IPS-11a (cell line): ENCODE results near the gene ARHGAP12.
"Not testable (repeated sequence)": the region's sequence is repeated elsewhere in the genome, so short reads cannot be mapped to it uniquely, and the experiment has no call there.

Experiments
- H3K4me3 ChIP-seq: one replicate; pipeline ENCODE4 v1.5.1; 2013; ENCODE audit warnings: low read depth, low read length, control low read depth

Gene ARHGAP12

GRCh38 chr10:31928549-31929260, at the start of gene ARHGAP12:
TSS of gene ARHGAP12 (minus strand) at chr10:31928831. CDS start at chr10:31908855, 19,976 bp downstream.
- peak within 1 kb of the TSS; percentile 82 for H3K4me3 ChIP-seq

- no peak overlapping the region for H3K4me3 ChIP-seq
Measured at GRCh38 chr10:31978156-31978483, 49.5 kb upstream of the ARHGAP12 start.

GRCh38 chr10:31977440-31978155, 49.0 kb upstream of the ARHGAP12 start:
- no peak overlapping the region for H3K4me3 ChIP-seq

- no peak overlapping the region for H3K4me3 ChIP-seq
Measured at GRCh38 chr10:31975157-31975765, 46.6 kb upstream of the ARHGAP12 start.

- H3K4me3 ChIP-seq, result no peak overlapping the region
Measured at GRCh38 chr10:31974434-31975124, 45.9 kb upstream of the ARHGAP12 start.

- no peak overlapping the region for H3K4me3 ChIP-seq
Measured at GRCh38 chr10:31972519-31973041, 43.9 kb upstream of the ARHGAP12 start.

- H3K4me3 ChIP-seq, result not testable (repeated sequence)
Measured at GRCh38 chr10:31969847-31970246, 41.2 kb upstream of the ARHGAP12 start.

GRCh38 chr10:31963589-31963980, 35.0 kb upstream of the ARHGAP12 start:
- no peak overlapping the region for H3K4me3 ChIP-seq

- H3K4me3 ChIP-seq, result no peak overlapping the region
Measured at GRCh38 chr10:31962826-31963588, 34.4 kb upstream of the ARHGAP12 start.

- no peak overlapping the region for H3K4me3 ChIP-seq
Measured at GRCh38 chr10:31961277-31962074, 32.8 kb upstream of the ARHGAP12 start.

- H3K4me3 ChIP-seq, result no peak overlapping the region
Measured at GRCh38 chr10:31959461-31960173, 31.0 kb upstream of the ARHGAP12 start.

- H3K4me3 ChIP-seq, result no peak overlapping the region
Measured at GRCh38 chr10:31958856-31959255, 30.2 kb upstream of the ARHGAP12 start.

GRCh38 chr10:31956200-31956946, 27.7 kb upstream of the ARHGAP12 start:
- H3K4me3 ChIP-seq, result no peak overlapping the region

GRCh38 chr10:31954410-31955191, 26.0 kb upstream of the ARHGAP12 start:
- no peak overlapping the region for H3K4me3 ChIP-seq

- no peak overlapping the region for H3K4me3 ChIP-seq
Measured at GRCh38 chr10:31953480-31953879, 24.8 kb upstream of the ARHGAP12 start.

GRCh38 chr10:31953080-31953479, 24.4 kb upstream of the ARHGAP12 start:
- no peak overlapping the region for H3K4me3 ChIP-seq

GRCh38 chr10:31952066-31952465, 23.4 kb upstream of the ARHGAP12 start:
- H3K4me3 ChIP-seq, result no peak overlapping the region

GRCh38 chr10:31949266-31949665, 20.6 kb upstream of the ARHGAP12 start:
- no peak overlapping the region for H3K4me3 ChIP-seq
